HG03565 (cell line): ENCODE measurements around the gene PLOD3.

Experiments used
- ATAC-seq: cut with Tn5 transposase; IDR thresholded peaks from one replicate; pipeline ENCODE4 v1.9.1; 2021; ENCODE audit warnings: mild to moderate bottlenecking, moderate library complexity; ENCODE audit not compliant: unreplicated experiment

The PLOD3 gene

GRCh38 chr7:101186194-101186593, 31.2 kb downstream of the PLOD3 start:
- no peak for ATAC-seq

- no peak for ATAC-seq
Observed at GRCh38 chr7:101185258-101185839, 32.0 kb downstream of the PLOD3 start.

GRCh38 chr7:101180130-101180755, 37.1 kb downstream of the PLOD3 start, which contains the start of gene NAT16:
Gene NAT16, minus strand, starts transcription at chr7:101180293. Its CDS starts 5,486 bp downstream, at chr7:101174807.
- no peak for ATAC-seq

- ATAC-seq: no peak
Observed at GRCh38 chr7:101179713-101180112, 37.7 kb downstream of the PLOD3 start.

- ATAC-seq: no peak
Observed at GRCh38 chr7:101179117-101179516, 38.3 kb downstream of the PLOD3 start.

GRCh38 chr7:101177644-101178043, 39.7 kb downstream of the PLOD3 start:
- no peak for ATAC-seq

GRCh38 chr7:101175664-101176063, 41.7 kb downstream of the PLOD3 start:
- no peak for ATAC-seq

DNA sequence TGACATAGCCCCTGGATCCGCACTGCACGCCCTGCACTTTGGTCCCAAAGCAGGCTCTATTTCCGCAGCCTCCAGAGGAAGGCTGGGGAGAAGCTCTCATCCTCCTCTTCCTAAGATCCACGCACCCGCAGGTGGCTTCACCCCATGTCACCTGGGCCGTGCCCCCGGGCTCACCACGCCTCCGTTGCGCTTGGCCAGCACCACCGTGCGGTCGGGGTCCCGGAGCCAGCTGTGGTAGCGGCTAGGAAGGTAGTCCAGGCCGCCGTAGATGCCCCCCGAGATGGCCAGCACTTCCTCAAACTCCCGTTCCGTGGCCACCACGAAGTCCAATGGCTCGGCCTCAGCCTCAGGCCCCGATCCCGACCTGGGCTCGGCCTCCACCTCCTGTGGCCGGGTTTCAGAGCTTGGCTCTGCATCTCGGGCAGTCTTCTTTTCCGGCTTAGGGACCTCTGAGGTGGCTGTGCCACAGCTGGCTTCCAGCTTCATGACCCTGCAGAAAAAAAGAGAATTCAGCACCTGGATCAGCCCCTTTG, 43.0 kb downstream of the PLOD3 start:
- ATAC-seq: no peak

- no peak for ATAC-seq
Observed at GRCh38 chr7:101173752-101174244, 43.6 kb downstream of the PLOD3 start.

- no peak for ATAC-seq
Observed at GRCh38 chr7:101172854-101173751, 44.3 kb downstream of the PLOD3 start.

- ATAC-seq: no peak
Observed at GRCh38 chr7:101172005-101172853, 45.2 kb downstream of the PLOD3 start.

- no peak for ATAC-seq
Observed at GRCh38 chr7:101171442-101171837, 45.9 kb downstream of the PLOD3 start.

DNA sequence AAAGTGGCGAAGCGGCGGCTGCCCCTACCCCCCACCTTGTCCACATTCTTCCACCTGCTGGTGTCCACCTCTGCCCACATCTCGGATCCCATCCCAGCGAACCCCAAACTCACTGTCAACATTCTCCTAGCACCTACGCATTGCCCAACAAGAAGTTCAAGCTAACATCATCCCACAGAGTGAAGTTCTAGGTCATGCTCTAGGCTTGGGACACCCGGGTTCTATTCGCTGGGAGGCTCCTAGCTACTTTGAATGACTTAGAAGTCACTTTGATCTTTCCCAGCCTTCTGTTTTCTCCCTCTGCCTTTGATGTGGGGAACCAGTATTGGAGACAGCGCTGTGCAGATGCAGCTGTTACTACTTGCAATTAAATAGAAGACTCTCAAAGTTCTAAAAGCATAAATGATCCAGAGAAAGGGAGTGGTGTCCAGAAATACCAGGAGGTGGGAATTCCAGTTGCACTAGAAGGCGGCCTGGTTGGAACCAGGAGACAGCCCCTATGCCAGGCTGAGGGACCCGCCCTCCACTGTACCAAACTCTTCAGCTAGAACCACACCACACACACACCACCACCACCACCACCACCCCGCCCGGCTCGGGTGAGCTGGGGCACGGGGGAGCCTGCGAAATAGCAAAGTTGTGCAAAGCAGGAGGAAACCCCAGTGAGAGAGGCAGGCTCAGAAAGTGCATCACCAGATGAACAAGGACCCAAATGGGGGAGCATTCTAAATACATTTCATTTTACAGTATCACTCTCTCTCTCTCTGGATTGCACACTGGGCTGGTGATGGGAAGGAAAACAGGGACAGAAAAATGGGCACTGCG, 46.6 kb downstream of the PLOD3 start:
- no peak for ATAC-seq

DNA sequence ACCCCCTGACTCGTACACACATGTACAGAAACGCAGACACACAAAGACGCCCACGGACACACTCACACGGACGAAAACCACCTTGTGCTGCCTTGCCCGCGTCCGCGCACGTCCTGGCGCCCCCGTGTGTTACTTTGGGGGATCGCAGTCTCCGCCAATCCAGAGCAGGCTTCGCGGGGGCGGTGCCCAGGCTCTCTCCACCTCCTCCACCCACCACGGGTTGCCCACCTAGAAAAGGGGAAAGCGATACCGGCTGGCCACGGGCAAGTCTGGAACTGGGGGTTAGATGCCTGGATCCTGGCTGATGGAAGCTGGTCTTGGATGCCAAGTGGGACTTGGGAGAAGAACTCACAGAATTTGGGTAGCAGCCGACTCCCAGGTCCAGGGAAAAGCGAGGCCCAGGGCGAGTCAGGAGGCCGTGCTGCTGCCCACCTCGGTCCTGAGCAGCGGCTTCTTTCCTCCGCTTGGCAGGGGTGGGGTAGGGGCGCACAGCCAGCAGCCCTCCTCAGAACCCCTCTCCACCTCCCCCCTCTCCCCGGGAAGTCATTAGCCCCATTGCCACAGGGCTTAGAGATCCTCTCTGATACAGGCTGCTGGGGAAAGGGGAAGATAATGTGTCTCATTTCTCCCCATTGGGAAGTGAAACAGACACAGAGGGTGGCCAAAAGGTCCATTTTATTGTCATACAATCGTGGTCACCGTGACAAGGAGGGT, 47.4 kb downstream of the PLOD3 start:
- no peak for ATAC-seq

GRCh38 chr7:101169110-101169837, 48.1 kb downstream of the PLOD3 start:
- ATAC-seq: no peak

GRCh38 chr7:101168412-101169049, 48.9 kb downstream of the PLOD3 start:
- ATAC-seq: no peak

DNA sequence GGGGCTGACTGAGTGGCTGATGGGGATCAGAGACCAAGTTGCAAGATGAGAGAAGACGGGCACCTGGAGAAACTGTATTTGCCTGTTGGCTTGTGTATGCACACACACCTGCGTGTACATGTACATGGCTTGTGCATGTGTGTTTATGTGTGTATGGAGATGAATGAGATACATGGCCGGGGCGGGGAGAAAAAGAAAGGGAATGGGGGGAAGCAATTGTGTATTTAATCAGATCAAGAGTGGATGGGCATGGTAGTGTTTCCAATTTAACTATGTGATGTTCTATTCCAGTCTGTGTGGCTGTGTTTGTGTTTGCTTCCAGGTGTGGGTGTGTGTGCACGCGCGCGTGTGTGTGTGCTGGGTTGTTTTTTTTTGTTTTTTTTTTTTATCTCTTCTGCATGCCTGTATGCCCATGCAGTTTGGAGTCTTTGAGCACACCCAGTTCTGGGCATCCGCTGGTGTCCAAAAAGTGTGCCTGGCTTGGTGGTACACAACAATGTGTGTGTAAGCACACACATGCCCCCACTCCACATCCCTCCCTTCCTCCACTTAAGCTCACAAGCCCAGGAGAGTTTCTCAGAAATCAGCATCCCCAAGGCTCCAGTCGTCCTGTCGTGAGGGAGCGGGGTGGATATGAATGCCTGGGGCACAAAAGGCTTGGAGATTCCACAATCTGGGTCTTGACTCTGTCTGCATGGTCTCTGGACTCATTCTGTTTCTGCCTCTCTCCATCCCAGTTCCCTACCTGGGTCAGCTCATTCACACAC, 49.6 kb downstream of the PLOD3 start:
- no peak for ATAC-seq
